Measurements from ENCODE around the gene MCMBP. TPM values are rescaled to one million over a fixed set of nuclear protein-coding genes. Genes with fewer than 3 reads are reported as not detected.
A peak's percentile ranks its signal among the peaks of the same experiment; 100 is the strongest.
"Not testable (repeated sequence)": the region's sequence is repeated elsewhere in the genome, so short reads cannot be mapped to it uniquely, and the experiment has no call there.

Gene MCMBP
- total and polyA plus RNA-seq, 2 experiments from 2014 or later, result 47.9 to 53.7 TPM

- Histone ChIP-seq H3K27ac (no peak overlapping the region), H3K79me2 (ENCODE audit: insufficient read depth) (no peaks in the 10 kb centered on the region), H3K4me2 (ENCODE audit: unreplicated experiment) (peak overlapping the region; percentile 56), H3K4me3 (peak overlapping the region; percentile 32), H3F3A (ENCODE audit: insufficient read depth) (peaks cover 20% of the 10 kb centered on the region), H3K4me1 (ENCODE audit: insufficient read depth) (peaks cover 38% of the 10 kb centered on the region), H3K9me2 (ENCODE audit: insufficient read depth) (no peaks in the 10 kb centered on the region), H3K27me3 (replicated peaks; ENCODE audit: insufficient read depth) (no peaks in the 10 kb centered on the region), H3K9ac (no peak overlapping the region), H4K20me1 (ENCODE audit: insufficient read depth) (no peaks in the 10 kb centered on the region), H3K9me3 (ENCODE audit: low read depth) (no peaks in the 10 kb centered on the region), H2AFZ (no peak overlapping the region), H3K36me3 (ENCODE audit: low read depth) (no peaks in the 10 kb centered on the region)
- 0 to 4% methylated on average over 1 of the region's 1 CpG for WGBS, 2 experiments (ENCODE audit: low coverage in 1 of 2, low lambda C conversion rate in 2 of 2, missing lambda C conversion rate in 2 of 2)
- DNase-seq, result peak; percentile 77
- in situ Hi-C loops (cut with MboI), result no loop called here
- TF ChIP-seq EZH2 (IDR thresholded peaks at IDR 0.05; ENCODE audit: insufficient read depth, poor library complexity, severe bottlenecking) (no peak), EZH2phosphoT487 (IDR thresholded peaks at IDR 0.05; ENCODE audit: insufficient read depth, low read depth) (no peak)
Measured at GRCh38 chr10:119803264-119803663, 69.4 kb downstream of the MCMBP start.

GRCh38 chr10:119801998-119802538, 70.6 kb downstream of the MCMBP start:
- 88 to 90% methylated on average over 6 of the region's 6 CpGs for WGBS, 2 experiments (ENCODE audit: low coverage in 1 of 2, low lambda C conversion rate in 2 of 2, missing lambda C conversion rate in 2 of 2)
- H2AFZ ChIP-seq, result no peak overlapping the region
- peak; percentile 14 for DNase-seq
- TF ChIP-seq EZH2 (IDR thresholded peaks at IDR 0.05; ENCODE audit: insufficient read depth, poor library complexity, severe bottlenecking) (no peak), EZH2phosphoT487 (IDR thresholded peaks at IDR 0.05; ENCODE audit: insufficient read depth, low read depth) (no peak)
- H4K20me1 ChIP-seq (ENCODE audit: insufficient read depth), result no peaks in the 10 kb centered on the region
- no peak overlapping the region for H3K27ac ChIP-seq
- no peaks in the 10 kb centered on the region for H3K27me3 ChIP-seq (replicated peaks; ENCODE audit: insufficient read depth)
- no peaks in the 10 kb centered on the region for H3K9me2 ChIP-seq (ENCODE audit: insufficient read depth)
- no peaks in the 10 kb centered on the region for H3K9me3 ChIP-seq (ENCODE audit: low read depth)
- in situ Hi-C loops (cut with MboI), result no loop called here
- H3F3A ChIP-seq (ENCODE audit: insufficient read depth), result peaks cover 14% of the 10 kb centered on the region; the same call in 1 of the 2 replicates
- H3K79me2 ChIP-seq (ENCODE audit: insufficient read depth), result no peaks in the 10 kb centered on the region
- H3K4me1 ChIP-seq (ENCODE audit: insufficient read depth), result peaks cover 27% of the 10 kb centered on the region
- no peak overlapping the region for H3K9ac ChIP-seq
- no peaks in the 10 kb centered on the region for H3K36me3 ChIP-seq (ENCODE audit: low read depth)
- no peak overlapping the region for H3K4me3 ChIP-seq
- no peak overlapping the region for H3K4me2 ChIP-seq (ENCODE audit: unreplicated experiment)

- in situ Hi-C loops (cut with MboI), result no loop called here
- Histone ChIP-seq H3K79me2 (ENCODE audit: insufficient read depth) (no peaks in the 10 kb centered on the region), H3K4me1 (ENCODE audit: insufficient read depth) (peaks cover 27% of the 10 kb centered on the region), H3K4me3 (no peak overlapping the region), H2AFZ (no peak overlapping the region), H3K27ac (no peak overlapping the region), H3K9me2 (ENCODE audit: insufficient read depth) (no peaks in the 10 kb centered on the region), H3K9ac (no peak overlapping the region), H3K9me3 (ENCODE audit: low read depth) (no peaks in the 10 kb centered on the region), H3K27me3 (replicated peaks; ENCODE audit: insufficient read depth) (no peaks in the 10 kb centered on the region), H3K36me3 (ENCODE audit: low read depth) (no peaks in the 10 kb centered on the region), H4K20me1 (ENCODE audit: insufficient read depth) (no peaks in the 10 kb centered on the region), H3F3A (ENCODE audit: insufficient read depth) (peaks cover 14% of the 10 kb centered on the region; the same call in 1 of the 2 replicates), H3K4me2 (ENCODE audit: unreplicated experiment) (no peak overlapping the region)
- TF ChIP-seq EZH2phosphoT487 (IDR thresholded peaks at IDR 0.05; ENCODE audit: insufficient read depth, low read depth), result no peak
- no peak for TF ChIP-seq EZH2 (IDR thresholded peaks at IDR 0.05; ENCODE audit: insufficient read depth, poor library complexity, severe bottlenecking)
- DNase-seq, result no peak
- WGBS, 2 experiments (ENCODE audit: low coverage in 1 of 2, low lambda C conversion rate in 2 of 2, missing lambda C conversion rate in 2 of 2), result 96 to 97% methylated on average over 2 of the region's 2 CpGs
Measured at GRCh38 chr10:119801176-119801575, 71.5 kb downstream of the MCMBP start.

GRCh38 chr10:119796039-119796438, 76.6 kb downstream of the MCMBP start:
- H2AFZ ChIP-seq, result no peak overlapping the region
- no peaks in the 10 kb centered on the region for H3F3A ChIP-seq (ENCODE audit: insufficient read depth)
- no peaks in the 10 kb centered on the region for H3K9me3 ChIP-seq (ENCODE audit: low read depth)
- H3K36me3 ChIP-seq (ENCODE audit: low read depth), result no peaks in the 10 kb centered on the region
- no peaks in the 10 kb centered on the region for H3K79me2 ChIP-seq (ENCODE audit: insufficient read depth)
- no peak for DNase-seq
- H3K4me1 ChIP-seq (ENCODE audit: insufficient read depth), result peaks cover 8% of the 10 kb centered on the region
- H3K4me3 ChIP-seq, result no peak overlapping the region
- H3K9ac ChIP-seq, result no peak overlapping the region
- in situ Hi-C loops (cut with MboI), result no loop called here
- TF ChIP-seq EZH2phosphoT487 (IDR thresholded peaks at IDR 0.05; ENCODE audit: insufficient read depth, low read depth) (no peak), EZH2 (IDR thresholded peaks at IDR 0.05; ENCODE audit: insufficient read depth, poor library complexity, severe bottlenecking) (no peak)
- H3K9me2 ChIP-seq (ENCODE audit: insufficient read depth), result no peaks in the 10 kb centered on the region
- no peak overlapping the region for H3K4me2 ChIP-seq (ENCODE audit: unreplicated experiment)
- 92 to 99% methylated on average over 4 to 6 of the region's 6 CpGs for WGBS, 2 experiments (ENCODE audit: low coverage in 1 of 2, low lambda C conversion rate in 2 of 2, missing lambda C conversion rate in 2 of 2)
- H4K20me1 ChIP-seq (ENCODE audit: insufficient read depth), result no peaks in the 10 kb centered on the region
- no peak overlapping the region for H3K27ac ChIP-seq
- H3K27me3 ChIP-seq (replicated peaks; ENCODE audit: insufficient read depth), result no peaks in the 10 kb centered on the region

GRCh38 chr10:119795101-119795500, 77.5 kb downstream of the MCMBP start:
- H3K4me1 ChIP-seq (ENCODE audit: insufficient read depth); H3K9ac ChIP-seq; H2AFZ ChIP-seq; H3F3A ChIP-seq (ENCODE audit: insufficient read depth); H4K20me1 ChIP-seq (ENCODE audit: insufficient read depth); H3K79me2 ChIP-seq (ENCODE audit: insufficient read depth); H3K9me2 ChIP-seq (ENCODE audit: insufficient read depth); H3K27me3 ChIP-seq (replicated peaks; ENCODE audit: insufficient read depth); H3K9me3 ChIP-seq (ENCODE audit: low read depth); H3K4me2 ChIP-seq (ENCODE audit: unreplicated experiment); H3K4me3 ChIP-seq; DNase-seq; H3K36me3 ChIP-seq (ENCODE audit: low read depth); H3K27ac ChIP-seq; in situ Hi-C loops (cut with MboI): not testable (repeated sequence)
- 97 to 100% methylated on average over 5 to 22 of the region's 32 CpGs for WGBS, 2 experiments (ENCODE audit: low coverage in 1 of 2, low lambda C conversion rate in 2 of 2, missing lambda C conversion rate in 2 of 2)
